Measurements from ENCODE around the gene DNAH6. TPM values are rescaled to one million over a fixed set of nuclear protein-coding genes. Genes with fewer than 3 reads are reported as not detected.

The DNAH6 gene
- total RNA-seq, 1 experiment from 2014 or later, result not detected

- no peak for TF ChIP-seq EZH2 (IDR thresholded peaks at IDR 0.05; ENCODE audit: borderline replicate concordance, low read depth, low read length, poor library complexity, severe bottlenecking)
- TF ChIP-seq CTCF (conservative IDR thresholded peaks at IDR 0.05; ENCODE audit: low read depth, low read length), result no peak
- Histone ChIP-seq H3K4me1 (ENCODE audit: insufficient read depth, low read length, poor library complexity, severe bottlenecking) (no peaks in the 10 kb centered on the region), H3K27ac (ENCODE audit: low read depth, low read length, poor library complexity, severe bottlenecking) (no peak overlapping the region), H3K4me3 (ENCODE audit: low read depth, low read length, poor library complexity, severe bottlenecking) (no peak overlapping the region), H3K9me3 (ENCODE audit: low read depth, low read length, poor library complexity, severe bottlenecking) (no peaks in the 10 kb centered on the region), H3K36me3 (ENCODE audit: insufficient read depth, low read length, poor library complexity, severe bottlenecking) (no peaks in the 10 kb centered on the region), H3K27me3 (replicated peaks; ENCODE audit: insufficient read depth, low read depth, low read length, poor library complexity) (peaks cover 30% of the 10 kb centered on the region)
- no peak for DNase-seq (ENCODE audit: low spot score)
- intact Hi-C loops (cut with micrococcal nuclease; ENCODE audit: unreplicated experiment), result no loop called here
- CTCF ChIA-PET, result no interaction called here
- POLR2A ChIA-PET (ENCODE audit: low non-redundant PET), result no interaction called here
- BruUV-seq (replicated peaks), result no TSS peak
Measured at GRCh38 chr2:84697895-84698294, 181.6 kb downstream of the DNAH6 start.

- Histone ChIP-seq H3K27me3 (replicated peaks; ENCODE audit: insufficient read depth, low read depth, low read length, poor library complexity) (peaks cover 23% of the 10 kb centered on the region), H3K36me3 (ENCODE audit: insufficient read depth, low read length, poor library complexity, severe bottlenecking) (no peaks in the 10 kb centered on the region), H3K4me3 (ENCODE audit: low read depth, low read length, poor library complexity, severe bottlenecking) (no peak overlapping the region), H3K27ac (ENCODE audit: low read depth, low read length, poor library complexity, severe bottlenecking) (no peak overlapping the region), H3K9me3 (ENCODE audit: low read depth, low read length, poor library complexity, severe bottlenecking) (no peaks in the 10 kb centered on the region), H3K4me1 (ENCODE audit: insufficient read depth, low read length, poor library complexity, severe bottlenecking) (no peaks in the 10 kb centered on the region)
- DNase-seq (ENCODE audit: low spot score), result no peak
- POLR2A ChIA-PET (ENCODE audit: low non-redundant PET), result no interaction called here
- CTCF ChIA-PET, result no interaction called here
- intact Hi-C loops (cut with micrococcal nuclease; ENCODE audit: unreplicated experiment), result no loop called here
- no TSS peak for BruUV-seq (replicated peaks)
- TF ChIP-seq EZH2 (IDR thresholded peaks at IDR 0.05; ENCODE audit: borderline replicate concordance, low read depth, low read length, poor library complexity, severe bottlenecking) (no peak), CTCF (conservative IDR thresholded peaks at IDR 0.05; ENCODE audit: low read depth, low read length) (no peak)
Measured at GRCh38 chr2:84700006-84700405, 183.7 kb downstream of the DNAH6 start.

GRCh38 chr2:84701880-84702279 lies 185.6 kb downstream of the DNAH6 start:
- no peaks in the 10 kb centered on the region for H3K4me1 ChIP-seq (ENCODE audit: insufficient read depth, low read length, poor library complexity, severe bottlenecking)
- H3K27me3 ChIP-seq (replicated peaks; ENCODE audit: insufficient read depth, low read depth, low read length, poor library complexity), result peaks cover 7% of the 10 kb centered on the region
- BruUV-seq (replicated peaks), result no TSS peak
- POLR2A ChIA-PET (ENCODE audit: low non-redundant PET), result no interaction called here
- H3K36me3 ChIP-seq (ENCODE audit: insufficient read depth, low read length, poor library complexity, severe bottlenecking), result no peaks in the 10 kb centered on the region
- no peak for TF ChIP-seq EZH2 (IDR thresholded peaks at IDR 0.05; ENCODE audit: borderline replicate concordance, low read depth, low read length, poor library complexity, severe bottlenecking)
- no peak for TF ChIP-seq CTCF (conservative IDR thresholded peaks at IDR 0.05; ENCODE audit: low read depth, low read length)
- DNase-seq (ENCODE audit: low spot score), result no peak
- no peak overlapping the region for H3K4me3 ChIP-seq (ENCODE audit: low read depth, low read length, poor library complexity, severe bottlenecking)
- H3K9me3 ChIP-seq (ENCODE audit: low read depth, low read length, poor library complexity, severe bottlenecking), result no peaks in the 10 kb centered on the region
- CTCF ChIA-PET, result no interaction called here
- intact Hi-C loops (cut with micrococcal nuclease; ENCODE audit: unreplicated experiment), result no loop called here
- H3K27ac ChIP-seq (ENCODE audit: low read depth, low read length, poor library complexity, severe bottlenecking), result no peak overlapping the region
